Vagina (tissue), 2 donors: ENCODE data around the gene PRPF19.

Source experiments
- POLR2A ChIP-seq, 2 donors: fragments of 450-650 bp; IDR thresholded peaks; one replicate each; pipeline ENCODE4 v1.6.1; 2017; ENCODE audit warnings: antibody characterized with exemption in 2 of 2, mild to moderate bottlenecking in 2 of 2, moderate library complexity in 2 of 2
- POLR2AphosphoS5 ChIP-seq, 2 donors: sonication (generic); formaldehyde crosslinking; IDR thresholded peaks; one replicate each; pipeline ENCODE4 v1.9.0; 2017; ENCODE audit warnings: antibody characterized with exemption in 2 of 2, mild to moderate bottlenecking in 2 of 2, low read depth in 1 of 2; ENCODE audit not compliant: insufficient read depth in 1 of 2
- TF ChIP-seq, protein P1 (sequence below), 3 experiments: fragments of 450-650 bp in 2 of 3; fragments of 200-600 bp in 1 of 3; sonication (generic) in 1 of 3; IDR thresholded peaks; one replicate each; pipeline ENCODE4 v1.5.1; 2017 to 2019; ENCODE audit warnings: antibody characterized with exemption in 3 of 3, mild to moderate bottlenecking in 2 of 3, moderate library complexity in 2 of 3

DNA sequence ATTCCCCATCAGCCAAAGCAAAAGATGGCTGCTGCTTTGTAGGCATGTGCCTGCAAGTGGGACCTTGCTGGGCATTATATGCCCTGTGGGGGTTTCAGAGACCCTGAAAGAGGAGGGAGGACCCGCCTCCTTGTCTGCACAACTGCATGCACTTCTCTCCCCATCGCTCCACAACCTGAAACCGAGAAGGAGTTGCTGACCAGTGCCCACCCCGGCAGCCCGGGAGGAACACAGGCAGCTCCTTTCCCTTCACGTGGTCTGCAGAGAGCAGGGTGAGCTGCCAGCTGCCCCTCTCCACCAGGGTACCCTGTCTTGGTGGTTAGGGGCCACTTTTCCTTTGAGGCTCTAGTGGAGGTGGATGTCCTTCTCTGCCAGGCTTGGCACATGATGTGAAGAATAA lies 16.5 kb upstream of the PRPF19 start:
- TF ChIP-seq, protein P1, sequence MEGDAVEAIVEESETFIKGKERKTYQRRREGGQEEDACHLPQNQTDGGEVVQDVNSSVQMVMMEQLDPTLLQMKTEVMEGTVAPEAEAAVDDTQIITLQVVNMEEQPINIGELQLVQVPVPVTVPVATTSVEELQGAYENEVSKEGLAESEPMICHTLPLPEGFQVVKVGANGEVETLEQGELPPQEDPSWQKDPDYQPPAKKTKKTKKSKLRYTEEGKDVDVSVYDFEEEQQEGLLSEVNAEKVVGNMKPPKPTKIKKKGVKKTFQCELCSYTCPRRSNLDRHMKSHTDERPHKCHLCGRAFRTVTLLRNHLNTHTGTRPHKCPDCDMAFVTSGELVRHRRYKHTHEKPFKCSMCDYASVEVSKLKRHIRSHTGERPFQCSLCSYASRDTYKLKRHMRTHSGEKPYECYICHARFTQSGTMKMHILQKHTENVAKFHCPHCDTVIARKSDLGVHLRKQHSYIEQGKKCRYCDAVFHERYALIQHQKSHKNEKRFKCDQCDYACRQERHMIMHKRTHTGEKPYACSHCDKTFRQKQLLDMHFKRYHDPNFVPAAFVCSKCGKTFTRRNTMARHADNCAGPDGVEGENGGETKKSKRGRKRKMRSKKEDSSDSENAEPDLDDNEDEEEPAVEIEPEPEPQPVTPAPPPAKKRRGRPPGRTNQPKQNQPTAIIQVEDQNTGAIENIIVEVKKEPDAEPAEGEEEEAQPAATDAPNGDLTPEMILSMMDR (IDR thresholded peaks at IDR 0.05), result no peak
- TF ChIP-seq POLR2AphosphoS5 (IDR thresholded peaks at IDR 0.05; ENCODE audit: insufficient read depth in 1 of 2, low read depth in 1 of 2), result no peak
- no peak for TF ChIP-seq POLR2A (IDR thresholded peaks at IDR 0.05)
